Measurements from ENCODE around the gene SMR3B. TPM values are rescaled to one million over a fixed set of nuclear protein-coding genes. Genes with fewer than 3 reads are reported as not detected.

SMR3B gene
- total RNA-seq, 1 donor from 2014 or later, result not detected

DNA sequence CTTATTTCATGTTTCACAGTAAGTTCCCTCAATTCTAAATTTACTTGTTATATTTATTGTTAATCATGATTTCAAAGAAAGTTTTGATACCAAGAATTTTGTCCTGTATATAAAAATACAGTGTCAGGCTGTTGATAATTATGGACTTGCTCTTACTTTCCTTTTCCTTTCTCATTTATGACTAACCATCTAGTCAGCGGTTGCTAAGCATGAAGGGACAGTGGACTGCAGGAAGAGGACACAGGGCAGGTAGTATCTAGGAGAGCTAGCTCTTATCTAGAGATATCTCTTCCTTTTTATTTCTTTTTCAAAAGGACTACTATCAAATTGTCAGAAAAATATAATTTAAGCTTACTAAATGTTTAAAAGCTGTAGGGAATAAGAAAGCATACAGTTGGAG, 16.4 kb downstream of the SMR3B start:
- intact Hi-C loops (cut with DNase I), result no loop called here
- ATAC-seq, result no peak
- no peak for DNase-seq
- Histone ChIP-seq H3K4me1 (no peaks in the 10 kb centered on the region), H3K27ac (no peak overlapping the region), H3K27me3 (no peaks in the 10 kb centered on the region), H3K9me3 (no peaks in the 10 kb centered on the region), H3K36me3 (no peaks in the 10 kb centered on the region), H3K4me3 (no peak overlapping the region)
- TF ChIP-seq, protein P1, sequence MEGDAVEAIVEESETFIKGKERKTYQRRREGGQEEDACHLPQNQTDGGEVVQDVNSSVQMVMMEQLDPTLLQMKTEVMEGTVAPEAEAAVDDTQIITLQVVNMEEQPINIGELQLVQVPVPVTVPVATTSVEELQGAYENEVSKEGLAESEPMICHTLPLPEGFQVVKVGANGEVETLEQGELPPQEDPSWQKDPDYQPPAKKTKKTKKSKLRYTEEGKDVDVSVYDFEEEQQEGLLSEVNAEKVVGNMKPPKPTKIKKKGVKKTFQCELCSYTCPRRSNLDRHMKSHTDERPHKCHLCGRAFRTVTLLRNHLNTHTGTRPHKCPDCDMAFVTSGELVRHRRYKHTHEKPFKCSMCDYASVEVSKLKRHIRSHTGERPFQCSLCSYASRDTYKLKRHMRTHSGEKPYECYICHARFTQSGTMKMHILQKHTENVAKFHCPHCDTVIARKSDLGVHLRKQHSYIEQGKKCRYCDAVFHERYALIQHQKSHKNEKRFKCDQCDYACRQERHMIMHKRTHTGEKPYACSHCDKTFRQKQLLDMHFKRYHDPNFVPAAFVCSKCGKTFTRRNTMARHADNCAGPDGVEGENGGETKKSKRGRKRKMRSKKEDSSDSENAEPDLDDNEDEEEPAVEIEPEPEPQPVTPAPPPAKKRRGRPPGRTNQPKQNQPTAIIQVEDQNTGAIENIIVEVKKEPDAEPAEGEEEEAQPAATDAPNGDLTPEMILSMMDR (IDR thresholded peaks at IDR 0.05), result no peak

DNA sequence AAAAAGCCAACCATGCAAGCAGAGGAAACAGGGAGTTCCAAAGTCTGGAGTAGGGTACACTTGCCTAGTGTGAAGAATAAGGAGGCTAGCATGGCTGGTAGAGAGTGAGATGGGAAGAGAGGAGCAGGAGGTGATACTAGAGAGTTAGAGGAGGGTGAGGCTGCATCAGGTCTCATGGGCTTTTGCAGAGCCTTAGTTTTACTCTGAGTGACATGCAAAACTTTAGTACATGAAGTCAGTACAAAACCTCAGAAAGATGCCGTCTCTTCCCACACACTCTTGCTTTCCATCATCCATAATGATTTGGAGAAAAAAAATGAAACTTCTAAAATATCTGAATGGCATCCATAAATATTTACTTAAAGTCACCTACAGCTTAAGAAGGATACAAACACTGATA, 19.8 kb downstream of the SMR3B start:
- Histone ChIP-seq H3K4me3 (no peak overlapping the region), H3K27me3 (no peaks in the 10 kb centered on the region), H3K9me3 (no peaks in the 10 kb centered on the region), H3K4me1 (no peaks in the 10 kb centered on the region), H3K27ac (no peak overlapping the region), H3K36me3 (no peaks in the 10 kb centered on the region)
- TF ChIP-seq, protein P1 (IDR thresholded peaks at IDR 0.05), result no peak
- ATAC-seq (no peak), DNase-seq (no peak)
- intact Hi-C loops (cut with DNase I), result no loop called here

DNA sequence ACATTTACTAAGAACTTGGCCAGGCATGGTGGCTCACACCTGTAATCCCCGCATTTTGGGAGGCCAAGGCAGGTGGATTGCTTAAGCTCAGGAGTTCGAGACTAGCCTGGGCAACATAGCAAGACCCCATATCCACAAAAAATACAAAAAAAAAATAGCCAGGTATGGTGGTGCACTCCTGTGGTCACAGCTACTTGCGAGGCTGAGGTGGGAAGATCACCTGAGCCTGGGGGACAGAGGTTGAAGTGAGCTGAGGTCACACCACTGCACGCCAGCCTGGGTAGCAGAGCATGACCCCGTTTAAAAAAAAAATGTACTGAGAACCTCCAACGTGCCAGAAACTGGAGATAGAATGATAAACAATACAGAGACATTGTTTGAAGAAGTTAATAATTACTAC, 22.8 kb downstream of the SMR3B start:
- no peaks in the 10 kb centered on the region for H3K4me1 ChIP-seq
- DNase-seq (no peak), ATAC-seq (no peak)
- H3K27ac ChIP-seq, result no peak overlapping the region
- intact Hi-C loops (cut with DNase I), result no loop called here
- H3K36me3 ChIP-seq, result no peaks in the 10 kb centered on the region
- TF ChIP-seq, protein P1 (IDR thresholded peaks at IDR 0.05), result no peak
- H3K27me3 ChIP-seq, result no peaks in the 10 kb centered on the region
- H3K9me3 ChIP-seq, result no peaks in the 10 kb centered on the region
- H3K4me3 ChIP-seq, result no peak overlapping the region

DNA sequence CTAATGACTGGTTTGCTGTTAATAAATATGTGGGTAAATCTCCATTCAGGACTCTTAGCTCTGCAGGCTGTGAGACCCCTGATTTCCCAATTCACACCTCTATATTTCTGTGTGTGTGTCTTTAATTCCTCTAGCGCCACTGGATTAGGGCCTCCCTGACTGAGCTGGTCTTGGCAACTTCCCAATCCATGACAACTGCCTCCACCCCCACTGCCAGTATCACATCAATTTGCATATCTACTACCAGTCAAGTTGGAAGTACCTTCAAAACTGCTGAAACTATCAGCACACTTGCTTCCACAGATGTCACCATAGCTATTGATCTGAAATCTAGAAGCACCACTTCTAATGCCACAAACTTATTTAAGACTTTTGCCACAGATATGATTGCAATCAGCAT, 42.4 kb downstream of the SMR3B start:
- intact Hi-C loops (cut with DNase I), result no loop called here
- Histone ChIP-seq H3K4me3 (no peak overlapping the region), H3K4me1 (no peaks in the 10 kb centered on the region), H3K9me3 (no peaks in the 10 kb centered on the region), H3K36me3 (no peaks in the 10 kb centered on the region), H3K27ac (no peak overlapping the region), H3K27me3 (no peaks in the 10 kb centered on the region)
- TF ChIP-seq, protein P1 (IDR thresholded peaks at IDR 0.05), result no peak
- ATAC-seq (no peak), DNase-seq (no peak)

DNA sequence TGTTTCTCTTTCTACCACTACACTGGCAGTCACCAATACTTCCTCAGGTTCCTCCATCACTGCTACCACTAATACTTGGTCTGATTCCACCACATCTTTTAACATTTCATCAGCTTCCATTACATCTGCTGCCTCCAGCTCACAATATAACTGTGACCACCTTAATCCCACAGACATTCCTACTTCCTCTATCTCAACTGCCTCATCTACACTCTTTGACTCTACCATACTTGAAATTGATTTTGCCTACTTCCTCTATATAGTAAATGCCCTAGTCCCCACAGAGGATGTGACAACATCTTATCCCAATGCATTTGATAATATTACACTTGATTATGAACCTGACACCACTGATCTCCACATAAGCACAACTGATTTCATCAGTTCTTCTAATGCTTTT, 43.9 kb downstream of the SMR3B start:
- intact Hi-C loops (cut with DNase I), result no loop called here
- no peaks in the 10 kb centered on the region for H3K27me3 ChIP-seq
- TF ChIP-seq, protein P1 (IDR thresholded peaks at IDR 0.05), result no peak

DNA sequence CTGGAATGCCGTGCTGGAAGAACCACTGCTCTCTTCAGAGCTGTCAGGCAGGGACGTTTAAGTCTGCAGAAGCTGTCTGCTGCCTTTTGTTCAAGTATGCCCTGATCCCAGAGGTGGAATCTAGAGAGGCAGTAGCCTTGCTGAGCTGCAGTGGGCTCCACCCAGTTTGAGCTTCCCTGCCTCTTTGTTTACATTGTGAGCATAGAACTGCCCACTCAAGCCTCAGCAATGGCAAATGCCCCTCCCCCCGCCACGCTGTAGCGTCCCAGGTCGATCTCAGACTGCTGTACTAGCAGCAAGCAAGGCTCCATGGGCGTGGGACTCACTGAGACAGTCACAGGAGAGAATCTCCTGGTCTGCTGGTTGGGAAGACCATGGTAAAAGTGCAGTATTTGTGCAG, 54.3 kb downstream of the SMR3B start:
- Histone ChIP-seq H3K27me3 (no peaks in the 10 kb centered on the region), H3K4me1 (no peaks in the 10 kb centered on the region), H3K9me3 (no peaks in the 10 kb centered on the region), H3K4me3 (no peak overlapping the region), H3K27ac (no peak overlapping the region), H3K36me3 (no peaks in the 10 kb centered on the region)
- TF ChIP-seq, protein P1 (IDR thresholded peaks at IDR 0.05), result no peak
- DNase-seq, result no peak
- ATAC-seq, result no peak
- intact Hi-C loops (cut with DNase I), result no loop called here

More for the DNA sequence above, 43.9 kb downstream of the SMR3B start:
- Histone ChIP-seq H3K36me3 (no peaks in the 10 kb centered on the region), H3K27ac (no peak overlapping the region), H3K9me3 (no peaks in the 10 kb centered on the region), H3K4me3 (no peak overlapping the region), H3K4me1 (no peaks in the 10 kb centered on the region)
- ATAC-seq (no peak), DNase-seq (no peak)

Measured in upper lobe of right lung (tissue), 1 donor.